Heart left ventricle (tissue), 16 donors: Measurements from ENCODE around the gene SAMD11. TPM values are rescaled to one million over a fixed set of nuclear protein-coding genes. Genes with fewer than 3 reads are reported as not detected.

ENCODE experiments used
- ATAC-seq, 4 donors: fragments of 200-7000 bp; cut with Tn5 transposase; one replicate each; pipeline ENCODE4 v1.9.1; 2020 to 2022; ENCODE audit warnings: moderate library complexity in 4 of 4, mild to moderate bottlenecking in 3 of 4, moderate number of reproducible peaks in 1 of 4
- DNase-seq, 5 donors: peaks; one replicate each; pipeline ENCODE4 v3.0.0-alpha.2; 2020
- H3K27ac ChIP-seq, 12 donors: fragments of 200-600 bp; sonication (generic) in 4 of 12; one replicate each; pipeline versions ENCODE4 v1.5.0 to v1.8.0; 2016 to 2022; ENCODE audit warnings: mild to moderate bottlenecking in 2 of 12
- H3K27me3 ChIP-seq, 9 donors: fragments of 200-600 bp; sonication (generic) in 2 of 9; one replicate each; pipeline versions ENCODE4 v1.5.1 to v1.8.0; 2016 to 2022; ENCODE audit warnings: mild to moderate bottlenecking in 3 of 9
- H3K36me3 ChIP-seq, 9 donors: fragments of 200-600 bp; sonication (generic) in 2 of 9; one replicate each; pipeline versions ENCODE4 v1.5.0 to v1.8.0; 2018 to 2022; ENCODE audit warnings: mild to moderate bottlenecking in 2 of 9
- H3K4me1 ChIP-seq, 12 donors: fragments of 200-600 bp; sonication (generic) in 4 of 12; one replicate each; pipeline versions ENCODE4 v1.5.0 to v1.8.0; 2016 to 2022; ENCODE audit warnings: mild to moderate bottlenecking in 3 of 12
- H3K4me3 ChIP-seq, 12 donors: fragments of 200-600 bp; sonication (generic) in 4 of 12; one replicate each; pipeline versions ENCODE4 v1.5.0 to v1.8.0; 2017 to 2022; ENCODE audit warnings: mild to moderate bottlenecking in 9 of 12, moderate library complexity in 4 of 12
- H3K9me3 ChIP-seq, 12 donors: fragments of 200-600 bp; sonication (generic) in 4 of 12; one replicate each; pipeline versions ENCODE4 v1.5.0 to v1.8.0; 2016 to 2022; ENCODE audit warnings: mild to moderate bottlenecking in 1 of 12
- CTCF ChIP-seq, 12 donors: fragments of 200-600 bp; sonication (generic) in 4 of 12; IDR thresholded peaks; one replicate each; pipeline versions ENCODE4 v1.5.0 to v1.8.0; 2018 to 2022; ENCODE audit warnings: antibody characterized with exemption in 12 of 12, mild to moderate bottlenecking in 5 of 12
- POLR2A ChIP-seq, 2 donors: fragments of 450-650 bp; IDR thresholded peaks; one replicate each; pipeline ENCODE4 v1.6.1; 2017; ENCODE audit warnings: antibody characterized with exemption in 2 of 2, mild to moderate bottlenecking in 2 of 2, moderate library complexity in 2 of 2
- WGBS, 4 donors: extraction: QIAGEN DNeasy Blood & Tissue Kit in 2 of 4; methylation state at CpG; one replicate each; pipeline versions ENCODE4 v1.1.5 to v1.1.7; 2013 to 2018; 5-methylcytosine and 5-hydroxymethylcytosine counted together
- intact Hi-C, 10 donors: fragments of 100-400 bp; cut with DNase I; formaldehyde crosslinking; loops; one replicate each; pipeline versions ENCODE4 v1.11.1 to v1.14.2; 2022
- polyA plus RNA-seq, 2 donors: library from polyadenylated mRNA; stranded (reverse); fragments of 200-250 nt; gene quantifications; one replicate each; pipeline ENCODE4 v1.2.3, GENCODE V29; 2013
- total RNA-seq, 9 donors: library from RNA; depleted of rRNA in 2 of 9; stranded (reverse); fragments of >200 nt in 2 of 9; fragmentation: NEBNext Ultra II Directional in 3 of 9; extraction: Animal tissue kit (Norgen Biotek cat#: 25700) in 3 of 9; gene quantifications; one replicate each; pipeline versions ENCODE4 v1.1.0 to v1.2.4, GENCODE V29; 2016 to 2023
- donor health status: ischemic (EF 13 %, LVEDD 7.1; RV severe dilation, severe dysfunction).
- donor health status: healthy with polysubstance abuse.
- donor health status: DM: no; HTN: yes; CAD: no.
- donor health status: DM: no; HTN: no; CAD: no.
- donor health status: ischemic (EF 25% LVEDD 6.9; RV normal size, moderate dysfunction).
- donor health status: ischemic (EF 25% LVEDD 5.7; RV mildly dilated, moderate dysfunction).
- donor health status: healthy.
- donor health status: DM: yes; HTN: yes; CAD: no.
- donor health status: ischemic (EF 35%, LVEDD 5.7; RV mildly dilated, moderate dysfunction).
- donor health status: nonischemic (EF 11% LVEDD 7.7; RV severe dilation, severe dysfunction).
- donor health status: DM: yes; HTN: yes; CAD: no.
- donor health status: PGD.
- donor health status: ischemic (EF 29% LVEDD 5.4; RV normal size, mild dysfunction).
- donor health status: nonischemic (EF 23%, LVEDD 6.1; RV moderate dilation, normal function).

The SAMD11 gene
- total and polyA plus RNA-seq, 11 donors, result 0.38 to 3.2 (median 0.96) TPM

- TF ChIP-seq POLR2A (IDR thresholded peaks at IDR 0.05) (no peak), CTCF (IDR thresholded peaks at IDR 0.05) (no peak)
- no peak overlapping the region for H3K27ac ChIP-seq
- ATAC-seq, result no peak
- no peaks in the 10 kb centered on the region for H3K4me1 ChIP-seq
- peaks cover 0 to 6% (median 0%) of the 10 kb centered on the region in 9 donors for H3K27me3 ChIP-seq
- 95 to 97% (median 96%) methylated on average over 10 of the region's 10 CpGs for WGBS, 4 donors
- H3K36me3 ChIP-seq, result no peaks in the 10 kb centered on the region
- no peak overlapping the region for H3K4me3 ChIP-seq
- H3K9me3 ChIP-seq, result peaks cover 0 to 11% (median 3%) of the 10 kb centered on the region in 12 donors
- intact Hi-C loops, result no loop called here
- no peak for DNase-seq
Measured at GRCh38 chr1:991895-992294, 68.2 kb downstream of the SAMD11 start.

- H3K9me3 ChIP-seq, result peaks cover 0 to 11% (median 3%) of the 10 kb centered on the region in 12 donors
- H3K36me3 ChIP-seq, result no peaks in the 10 kb centered on the region
- no peak overlapping the region for H3K27ac ChIP-seq
- no peak overlapping the region for H3K4me3 ChIP-seq
- H3K27me3 ChIP-seq, result peaks cover 0 to 10% (median 0%) of the 10 kb centered on the region in 9 donors
- TF ChIP-seq POLR2A (IDR thresholded peaks at IDR 0.05) (no peak), CTCF (IDR thresholded peaks at IDR 0.05) (no peak)
- peaks cover 0 to 4% (median under 1%) of the 10 kb centered on the region in 12 donors for H3K4me1 ChIP-seq
- ATAC-seq (no peak), DNase-seq (no peak)
- intact Hi-C loops, result no loop called here
- whole genome bisulfite sequencing, 4 donors, result 93 to 96% (median 94%) methylated on average over 7 of the region's 7 CpGs
Measured at GRCh38 chr1:992362-992761, 68.6 kb downstream of the SAMD11 start.

GRCh38 chr1:993379-993995 lies 69.8 kb downstream of the SAMD11 start:
- intact Hi-C loops, result no loop called here
- Histone ChIP-seq H3K4me1 (peaks cover 0 to 16% (median 10%) of the 10 kb centered on the region in 12 donors), H3K4me3 (no peak overlapping the region), H3K27me3 (peaks cover 0 to 22% (median 0%) of the 10 kb centered on the region in 9 donors), H3K9me3 (peaks cover 0 to 11% (median 3%) of the 10 kb centered on the region in 12 donors), H3K27ac (no peak overlapping the region), H3K36me3 (peaks cover 0 to 7% (median 0%) of the 10 kb centered on the region in 9 donors)
- ATAC-seq (no peak), DNase-seq (peak in 2 of 5 donors; percentile 13 to 49)
- WGBS, 4 donors, result 71 to 83% (median 73%) methylated on average over 13 to 15 of the region's 15 CpGs
- TF ChIP-seq CTCF (IDR thresholded peaks at IDR 0.05) (no peak), POLR2A (IDR thresholded peaks at IDR 0.05) (no peak)

Other genes with a start within 250 kb of the SAMD11 start
- gene OR4F16, start 237.3 kb upstream of the SAMD11 start, total RNA-seq, result not detected
- not detected for gene OR4F16, start 237.3 kb upstream of the SAMD11 start, polyA plus RNA-seq
- 10 to 100 TPM; 36.0 to 63.6 (median 43.3) TPM for gene NOC2L, start 35.3 kb downstream of the SAMD11 start, total RNA-seq
- 10 to 100 TPM; 55.1 to 85.3 TPM for gene NOC2L, start 35.3 kb downstream of the SAMD11 start, polyA plus RNA-seq
- 1 to 10 TPM; 1.6 to 6.8 (median 4.7) TPM for gene KLHL17, start 36.7 kb downstream of the SAMD11 start, total RNA-seq
- gene KLHL17, start 36.7 kb downstream of the SAMD11 start, polyA plus RNA-seq, result 1 to 10 TPM; 5.4 to 5.5 TPM
- gene PLEKHN1, start 42.6 kb downstream of the SAMD11 start, total RNA-seq, result under 1 TPM in 2 of 9 donors, not detected in 7; 0.37 to 0.63 TPM
- gene PLEKHN1, start 42.6 kb downstream of the SAMD11 start, polyA plus RNA-seq, result under 1 TPM; 0.15 TPM
- 100 to 1,000 TPM in 6 of 9 donors, 10 to 100 TPM in 3; 52.8 to 149 (median 104) TPM for gene PERM1, start 58.2 kb downstream of the SAMD11 start, total RNA-seq
- gene PERM1, start 58.2 kb downstream of the SAMD11 start, polyA plus RNA-seq, result 100 to 1,000 TPM in 1 of 2 donors, 10 to 100 TPM in 1; 53.3 to 353 TPM
- gene HES4, start 76.2 kb downstream of the SAMD11 start, total RNA-seq, result 10 to 100 TPM; 26.8 to 98.1 (median 42.0) TPM
- gene HES4, start 76.2 kb downstream of the SAMD11 start, polyA plus RNA-seq, result 10 to 100 TPM; 25.7 to 29.2 TPM
- 100 to 1,000 TPM in 1 of 9 donors, 10 to 100 TPM in 8; 17.0 to 189 (median 32.8) TPM for gene ISG15, start 89.6 kb downstream of the SAMD11 start, total RNA-seq
- 10 to 100 TPM; 34.4 to 76.5 TPM for gene ISG15, start 89.6 kb downstream of the SAMD11 start, polyA plus RNA-seq
- 10 to 100 TPM in 8 of 9 donors, 1 to 10 TPM in 1; 9.7 to 45.7 (median 22.7) TPM for gene AGRN, start 96.2 kb downstream of the SAMD11 start, total RNA-seq
- 10 to 100 TPM; 11.8 to 14.1 TPM for gene AGRN, start 96.2 kb downstream of the SAMD11 start, polyA plus RNA-seq
- not detected for gene RNF223, start 150.4 kb downstream of the SAMD11 start, total RNA-seq
- not detected for gene RNF223, start 150.4 kb downstream of the SAMD11 start, polyA plus RNA-seq
- 1 to 10 TPM; 3.7 to 6.6 (median 4.2) TPM for gene C1orf159, start 192.2 kb downstream of the SAMD11 start, total RNA-seq
- 1 to 10 TPM; 7.1 to 7.2 TPM for gene C1orf159, start 192.2 kb downstream of the SAMD11 start, polyA plus RNA-seq
- gene TTLL10, start 250.0 kb downstream of the SAMD11 start, total RNA-seq, result under 1 TPM in 5 of 9 donors, not detected in 4; 0.14 to 0.53 (median 0.27) TPM
- under 1 TPM; 0.03 to 0.19 TPM for gene TTLL10, start 250.0 kb downstream of the SAMD11 start, polyA plus RNA-seq